Inflammatory macrophage (primary cell): ENCODE measurements around the gene TRAF2.
"Not testable (repeated sequence)": the region's sequence is repeated elsewhere in the genome, so short reads cannot be mapped to it uniquely, and the experiment has no call there.

Experiments used
- DNase-seq, 2 donors: peaks; one replicate each; pipeline ENCODE4 v3.0.0-alpha.2; 2020 to 2022

TRAF2 gene

DNA sequence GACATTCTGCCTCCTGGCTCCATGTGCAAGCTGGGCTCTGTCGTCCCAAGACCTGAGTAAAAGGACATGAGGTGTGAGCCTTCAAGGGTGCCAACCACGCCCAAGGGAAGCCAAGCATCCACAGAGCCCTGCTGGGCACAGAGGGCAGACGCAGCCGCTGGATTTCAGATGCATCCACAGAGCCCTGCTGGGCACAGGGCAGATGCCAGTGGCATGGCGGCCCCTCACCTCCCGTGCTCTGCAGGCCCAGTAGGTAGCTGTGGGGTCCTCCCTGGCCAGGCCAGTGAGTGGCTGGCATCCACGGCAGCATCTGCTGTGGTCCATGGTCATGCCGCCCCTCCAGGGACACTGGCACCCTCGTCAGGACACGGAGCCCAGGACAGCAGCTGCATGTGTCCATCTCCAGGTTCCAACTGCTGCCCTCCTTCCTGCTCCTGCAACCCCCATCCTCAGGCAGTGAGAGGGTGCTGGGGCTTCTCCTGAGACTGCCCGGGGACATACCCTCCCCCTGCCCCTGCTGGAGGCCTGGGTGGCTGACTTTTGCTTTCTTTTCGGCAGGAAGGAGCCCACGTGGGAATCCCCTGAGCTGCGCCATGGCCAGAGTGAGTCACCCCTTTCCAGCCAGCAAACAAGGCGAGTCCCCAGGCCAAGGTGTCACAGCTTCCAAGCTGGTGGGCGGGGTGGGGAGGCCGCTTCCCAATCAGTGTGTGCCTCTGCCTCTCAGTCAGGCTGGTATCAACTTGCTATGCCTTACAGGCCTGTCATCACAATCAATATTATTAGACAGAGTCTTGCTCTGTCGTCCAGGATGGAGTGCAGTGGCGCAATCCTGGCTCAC, 4.0 kb upstream of the TRAF2 start:
- peak; percentile 62 to 86 for DNase-seq

GRCh38 chr9:136882947-136883283, 3.4 kb upstream of the TRAF2 start:
- DNase-seq, result not testable (repeated sequence)

GRCh38 chr9:136883670-136884069, 2.6 kb upstream of the TRAF2 start:
- not testable (repeated sequence) for DNase-seq

DNA sequence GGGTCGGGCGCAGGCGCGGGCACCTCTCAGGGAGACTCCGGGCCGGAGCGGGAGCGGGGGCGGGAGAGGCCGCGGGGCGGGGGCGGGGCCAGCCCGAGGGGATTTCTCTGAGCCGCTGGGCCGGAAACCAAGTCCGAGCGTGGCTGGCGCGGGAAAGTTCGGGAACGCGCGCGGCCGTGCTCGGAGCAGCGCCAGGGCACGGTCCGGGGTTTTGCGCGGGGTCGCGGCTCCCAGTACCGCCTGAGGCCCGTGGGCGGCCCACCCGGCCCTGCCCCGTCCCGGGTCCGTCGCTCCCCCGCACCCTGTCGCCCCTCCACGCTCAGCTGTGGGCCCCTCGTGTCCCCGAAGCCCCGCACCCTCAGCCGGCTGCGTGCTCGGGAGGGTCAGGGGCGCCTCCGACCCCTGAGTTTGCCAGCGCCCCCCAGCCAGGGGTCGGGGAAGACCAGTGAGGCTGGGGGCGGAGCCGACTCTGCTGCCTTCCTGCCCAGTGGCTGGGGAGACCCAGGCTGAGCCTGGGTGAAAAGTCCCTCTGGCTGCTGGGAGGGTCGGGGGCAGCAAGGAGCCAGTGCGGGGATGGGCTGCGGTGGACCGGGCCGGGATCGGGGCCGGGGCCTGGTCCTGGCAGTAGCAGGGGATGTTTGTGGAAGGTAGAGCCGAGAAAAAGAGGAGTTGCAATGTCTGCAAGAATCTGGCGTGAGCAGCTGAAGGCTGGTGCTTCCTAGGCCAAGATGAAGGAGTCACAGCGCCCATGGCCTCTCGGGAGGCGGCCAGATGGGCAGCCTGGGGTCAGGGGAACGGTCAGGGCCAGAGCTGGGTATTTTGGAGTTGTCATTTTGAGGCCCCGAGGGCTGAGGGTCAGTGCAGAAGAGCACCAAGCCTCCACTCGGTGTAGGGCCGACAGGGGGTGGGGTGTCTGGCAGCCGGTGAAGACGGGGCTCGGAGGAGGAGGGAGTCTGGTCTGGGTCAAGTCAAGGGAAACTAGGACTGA, 588 bp downstream of the TRAF2 start:
- peak in 1 of 2 donors; percentile 11 for DNase-seq

DNA sequence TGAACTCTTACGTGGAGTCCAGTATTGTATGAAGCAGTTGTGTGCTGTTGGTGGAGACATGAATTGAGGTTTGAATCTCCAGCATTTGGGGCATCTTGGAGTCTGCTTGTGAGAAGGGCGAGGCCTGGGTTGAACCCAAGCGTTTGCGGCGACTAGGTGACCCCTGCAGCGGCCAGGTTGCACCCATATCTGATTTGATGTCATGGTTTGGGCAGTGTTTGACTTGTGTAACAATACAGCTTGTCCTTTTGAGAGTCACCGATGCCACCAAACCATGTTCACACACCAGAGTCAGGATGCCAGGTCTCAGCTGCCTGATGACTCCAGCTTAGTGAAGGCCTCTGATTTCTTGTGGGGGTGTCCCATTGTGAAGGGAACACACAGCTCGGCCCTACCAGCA, 2.1 kb downstream of the TRAF2 start:
- no peak for DNase-seq

GRCh38 chr9:136889858-136890257, 3.5 kb downstream of the TRAF2 start:
- DNase-seq, result no peak

- DNase-seq, result no peak
These were observed 4.3 kb downstream of the TRAF2 start for GRCh38 chr9:136890661-136891060.

GRCh38 chr9:136896027-136896426, 9.7 kb downstream of the TRAF2 start:
- no peak for DNase-seq

GRCh38 chr9:136898483-136899100, 12.3 kb downstream of the TRAF2 start:
- no peak for DNase-seq

GRCh38 chr9:136899196-136899595, 12.9 kb downstream of the TRAF2 start:
- DNase-seq, result no peak

GRCh38 chr9:136900556-136900955, 14.2 kb downstream of the TRAF2 start:
- DNase-seq, result no peak

- DNase-seq, result no peak
These were observed 14.7 kb downstream of the TRAF2 start for GRCh38 chr9:136900988-136901515.

DNA sequence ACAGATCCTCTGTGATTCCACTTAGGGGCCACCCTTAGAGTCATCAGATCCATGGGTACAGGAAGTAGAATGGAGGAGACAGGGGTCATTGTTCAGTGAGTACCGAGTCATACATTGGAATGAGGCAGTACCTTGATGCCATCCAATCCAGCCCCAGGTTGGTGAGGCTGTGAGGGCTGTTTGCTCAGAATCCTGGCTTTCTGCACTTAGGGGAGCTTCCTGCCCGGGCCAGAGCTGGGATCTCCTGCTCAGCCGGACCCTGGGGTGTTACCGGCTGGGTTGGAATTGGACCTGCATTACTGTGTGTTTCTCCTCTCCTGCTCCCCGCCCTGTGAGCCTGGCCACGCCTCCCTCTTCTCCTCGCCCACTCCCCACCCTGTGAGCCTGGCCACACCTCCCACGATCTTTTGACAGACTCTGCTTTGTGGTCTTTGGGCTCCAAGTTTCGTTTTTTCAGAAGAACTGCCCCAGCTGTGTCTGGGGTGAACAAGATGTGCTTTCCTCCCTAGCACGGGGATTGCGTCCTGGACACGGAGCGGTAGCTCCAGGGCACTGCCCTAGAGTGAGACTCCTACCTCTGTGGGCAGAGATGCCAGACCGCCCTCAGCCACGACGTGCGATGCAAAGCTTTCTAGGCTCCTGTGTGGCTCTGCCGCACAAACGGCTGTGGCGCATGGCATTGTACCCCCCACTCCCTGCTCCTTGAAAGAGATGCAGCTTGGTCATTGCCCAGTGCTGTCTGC, 15.4 kb downstream of the TRAF2 start:
- peak in 1 of 2 donors; percentile 36 for DNase-seq

GRCh38 chr9:136902259-136902821, 16.0 kb downstream of the TRAF2 start:
- DNase-seq, result peak in 1 of 2 donors; percentile 44

DNA sequence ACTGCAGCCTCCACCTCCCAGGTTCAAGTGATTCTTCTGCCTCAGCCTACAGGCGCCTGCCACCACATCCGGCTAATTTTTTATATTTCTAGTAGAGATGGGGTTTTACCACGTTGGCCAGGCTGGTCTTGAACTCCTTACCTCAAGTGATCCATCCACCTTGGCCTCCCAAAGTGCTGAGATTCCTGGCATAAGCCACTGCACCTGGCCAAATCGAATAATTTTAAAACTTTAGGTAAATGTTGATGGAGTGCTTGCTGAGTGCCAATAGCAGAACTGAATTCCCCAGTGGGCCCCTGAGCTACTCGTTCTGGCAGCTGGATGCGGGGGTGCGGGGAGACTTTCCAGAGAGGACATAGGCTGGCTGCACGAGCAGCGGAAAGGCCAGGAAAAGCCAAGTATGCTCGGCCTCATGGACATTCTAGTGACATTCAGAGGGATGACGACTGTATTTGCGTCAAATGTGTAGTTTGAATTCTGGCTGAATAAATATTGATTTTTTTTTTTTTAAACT, 16.8 kb downstream of the TRAF2 start:
- no peak for DNase-seq

DNA sequence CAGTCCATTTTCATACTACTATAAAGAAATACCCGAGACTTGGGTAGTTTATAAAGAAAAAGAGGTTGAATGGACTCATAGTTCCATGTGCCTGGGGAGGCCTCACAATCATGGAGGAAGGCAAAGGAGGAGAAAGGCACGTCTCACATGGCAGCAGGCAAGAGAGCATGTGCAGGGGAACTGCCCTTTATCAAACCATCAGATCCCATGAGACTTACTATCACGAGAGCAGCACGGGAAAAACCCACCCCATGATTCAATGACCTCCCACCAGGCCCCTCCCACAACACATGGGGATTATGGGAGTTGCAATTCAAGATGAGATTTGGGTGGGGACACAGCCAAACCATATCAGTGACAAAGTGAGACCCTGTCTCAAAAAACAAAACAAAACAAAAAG, 19.9 kb downstream of the TRAF2 start:
- no peak for DNase-seq

DNA sequence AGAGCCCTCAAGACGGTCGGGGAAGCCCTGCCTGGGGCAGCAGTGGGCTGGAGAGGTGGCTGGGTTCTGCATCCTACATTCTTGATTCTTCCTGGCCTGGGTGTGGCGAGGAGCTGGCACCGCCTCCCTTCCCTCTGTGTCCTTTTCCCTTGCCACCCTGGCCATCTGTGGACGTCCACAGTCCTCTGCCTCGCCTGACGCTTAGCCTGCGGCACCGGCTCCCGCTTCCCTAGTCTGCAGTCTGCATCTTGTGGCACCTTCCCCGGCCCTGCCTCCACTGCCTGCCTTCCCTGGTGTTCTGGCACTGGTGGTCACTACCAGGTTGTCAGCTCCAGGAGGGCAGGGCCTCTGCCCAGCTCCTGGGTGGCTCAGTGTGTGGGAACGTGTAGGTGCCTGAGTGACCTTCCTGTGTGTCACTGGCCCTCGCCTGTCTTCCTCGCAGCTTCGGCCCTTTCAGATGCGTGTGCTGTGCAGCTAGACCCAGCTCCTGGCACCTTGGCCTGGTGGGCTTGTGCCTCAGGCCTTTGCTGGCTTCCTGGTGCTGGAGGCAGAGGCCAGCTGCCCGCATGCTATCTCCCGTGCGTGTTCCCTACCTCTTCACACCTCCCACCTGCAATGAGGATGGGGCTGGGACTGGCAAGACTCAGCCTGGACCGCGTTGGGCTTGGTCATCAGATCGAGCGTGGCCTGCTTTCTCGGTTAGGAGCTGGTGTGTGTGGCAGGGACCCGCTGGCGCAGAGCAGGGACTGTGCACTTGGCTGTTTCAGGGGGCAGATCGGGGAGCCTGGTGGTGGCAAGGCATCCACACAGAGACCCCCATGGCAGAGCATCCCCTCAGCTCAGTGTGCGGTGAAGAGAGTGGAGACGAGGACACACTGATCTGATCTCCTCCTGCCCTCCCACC, 20.9 kb downstream of the TRAF2 start:
- no peak for DNase-seq

GRCh38 chr9:136910197-136910900, 24.0 kb downstream of the TRAF2 start:
- DNase-seq, result no peak

- DNase-seq, result no peak
These were observed 24.6 kb downstream of the TRAF2 start for GRCh38 chr9:136910901-136911245.
